HCT116 (cell line): ENCODE measurements around the gene MAP3K3.

Source experiments
- EZH2 ChIP-seq: fragments of 200-600 bp; sonication (generic); IDR thresholded peaks from 2 replicates; pipeline ENCODE4 v1.6.1; 2017; ENCODE audit warnings: antibody characterized with exemption, mixed run types
- POLR2A ChIP-seq: IDR thresholded peaks from 2 replicates; pipeline ENCODE4 v1.7.0; 2011; ENCODE audit warnings: borderline replicate concordance; ENCODE audit not compliant: insufficient read depth, insufficient read length; ENCODE audit errors: extremely low read depth
- SP1 ChIP-seq: IDR thresholded peaks from 2 replicates; pipeline ENCODE4 v1.6.1; 2012; ENCODE audit warnings: low read depth

DNA sequence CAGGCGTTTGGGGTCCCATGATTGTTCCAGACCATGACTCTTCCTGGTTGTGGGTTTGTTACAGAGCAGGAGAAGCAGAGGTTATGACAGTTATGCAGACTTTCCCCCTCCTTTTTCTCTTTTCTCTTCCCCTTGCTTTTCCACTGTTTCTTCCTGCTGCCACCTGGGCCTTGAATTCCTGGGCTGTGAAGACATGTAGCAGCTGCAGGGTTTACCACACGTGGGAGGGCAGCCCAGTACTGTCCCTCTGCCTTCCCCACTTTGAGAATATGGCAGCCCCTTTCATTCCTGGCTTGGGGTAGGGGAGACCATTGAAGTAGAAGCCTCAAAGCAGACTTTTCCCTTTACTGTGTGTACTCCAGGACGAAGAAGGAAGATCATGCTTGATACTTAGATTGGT is 29.4 kb upstream of the MAP3K3 start:
- TF ChIP-seq EZH2 (no peak), SP1 (no peak), POLR2A (no peak)
